Measurements from ENCODE around the gene SUCLG2.

DNA sequence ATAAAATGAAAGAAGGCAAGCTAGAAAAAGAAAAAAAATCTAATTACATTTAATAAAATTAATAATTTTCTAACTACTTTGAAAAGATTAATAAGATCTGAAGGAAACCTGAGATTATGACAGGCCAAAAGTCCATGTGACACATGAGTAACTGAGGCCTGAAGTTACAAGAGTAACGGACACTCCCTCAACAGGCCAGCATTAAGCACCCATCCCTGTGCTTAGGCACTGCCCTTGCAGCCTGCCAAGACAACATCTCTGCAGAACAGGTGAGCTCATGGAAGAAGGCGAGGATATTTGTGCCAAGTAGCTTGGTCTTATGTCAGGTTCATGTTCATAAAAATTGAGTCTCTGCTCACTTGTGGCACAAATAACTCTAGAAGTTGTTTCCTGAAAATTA, 31.8 kb downstream of the SUCLG2 start:
- TF ChIP-seq CTCF (IDR thresholded peaks at IDR 0.05) = no peak
- no peak for TF ChIP-seq POLR2A (IDR thresholded peaks at IDR 0.05)
- no peak for TF ChIP-seq POLR2AphosphoS5 (IDR thresholded peaks at IDR 0.05; ENCODE audit: insufficient read depth in 1 of 2, low read depth in 1 of 2)
